Activated naive CD8-positive, alpha-beta T cell treated with anti-CD3 and anti-CD28 coated beads, Interleukin-2, amount 50 U/mL, for 16 hours (primary cell): Measurements from ENCODE around the gene SPDYE1.

Experiments used
- DNase-seq: peaks from one replicate; pipeline ENCODE4 v3.0.0-alpha.2; 2020; ENCODE audit warnings: low read depth, low spot score

SPDYE1 gene

DNA sequence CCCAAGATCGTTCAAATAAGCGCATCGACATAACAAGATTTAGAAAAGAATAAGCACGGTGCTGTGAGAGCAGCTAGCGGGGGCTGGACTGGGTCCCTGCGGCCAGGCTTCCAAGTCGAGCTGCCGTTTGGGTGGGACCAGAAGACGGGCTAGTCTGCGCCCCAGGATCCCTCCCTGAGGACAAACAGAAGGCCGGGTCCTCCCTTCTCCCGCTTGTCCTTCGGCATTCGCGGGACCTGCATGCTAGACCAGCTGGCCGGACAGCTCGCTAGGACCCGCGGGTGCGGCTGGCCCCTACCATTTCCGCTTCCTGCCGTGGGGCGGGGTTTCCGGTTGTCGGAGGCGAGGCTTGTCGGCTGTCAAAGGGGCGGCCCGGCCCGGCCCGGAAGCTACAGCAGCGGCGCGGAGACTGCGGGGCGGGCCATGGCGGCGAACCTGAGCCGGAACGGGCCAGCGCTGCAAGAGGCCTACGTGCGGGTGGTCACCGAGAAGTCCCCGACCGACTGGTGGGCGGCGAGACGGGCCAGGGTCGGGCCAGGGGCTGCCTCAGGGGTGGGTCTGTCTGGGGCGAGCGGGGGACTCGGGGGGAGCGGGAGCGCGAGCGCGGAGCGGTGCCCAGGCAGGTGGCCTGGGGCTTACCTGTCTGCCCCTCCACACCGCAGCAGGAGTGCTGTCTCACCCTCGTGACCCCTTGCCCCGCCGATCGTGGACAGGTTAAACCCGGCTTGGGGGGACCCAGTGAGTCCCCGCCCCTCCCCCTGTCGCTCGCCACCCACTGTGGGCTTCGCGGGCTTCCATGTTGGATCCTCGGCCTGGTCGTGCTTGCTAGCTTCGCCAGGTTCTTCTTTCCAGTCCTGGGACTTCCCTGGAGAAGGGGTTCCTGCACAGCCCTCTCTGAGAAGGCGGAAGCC lies 46.9 kb downstream of the SPDYE1 start, which contains the start of gene DBNL:
TSS of gene DBNL (plus strand) at position 388 of the 911 bp plus-strand sequence. CDS start at position 424, 36 bp downstream.
- peak; percentile 80 for DNase-seq

DNA sequence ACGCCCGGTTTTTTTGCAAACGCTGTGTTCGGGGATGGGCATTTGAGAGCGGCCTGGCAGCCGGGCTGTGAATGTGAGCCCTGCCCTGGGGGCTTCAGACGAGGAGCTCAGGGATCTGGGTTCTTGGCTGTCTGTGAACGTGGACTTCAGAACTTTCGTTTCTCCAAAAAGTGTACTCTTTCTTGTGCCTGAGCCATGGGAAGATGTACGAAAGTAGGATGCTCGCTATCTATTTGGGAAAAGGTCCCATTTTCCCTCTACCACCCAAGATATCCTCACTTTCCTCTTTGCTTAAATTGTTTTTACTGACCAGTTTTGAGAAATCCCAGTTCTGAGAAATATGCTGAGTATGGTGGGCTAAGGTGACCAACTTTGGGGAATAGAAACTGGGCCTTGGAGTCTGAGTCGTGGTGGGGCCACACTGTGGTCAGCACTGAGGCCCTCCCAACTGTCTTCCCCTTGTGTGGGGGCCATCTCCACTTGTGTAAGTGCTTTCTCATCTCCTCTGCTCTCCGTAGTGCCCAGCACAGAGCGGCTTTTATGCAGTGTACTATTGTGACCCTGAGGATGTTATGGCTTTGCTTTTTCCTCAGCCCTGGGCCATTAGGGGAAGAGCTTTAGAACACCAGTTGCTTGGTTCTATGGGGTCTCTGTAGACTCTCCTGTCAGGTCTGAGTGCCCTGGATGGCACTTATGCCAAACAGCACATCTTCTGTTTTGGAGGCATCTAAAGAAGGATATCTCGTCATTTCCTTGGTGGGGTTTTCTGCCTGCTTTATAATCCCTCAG lies 47.7 kb downstream of the SPDYE1 start:
- no peak for DNase-seq

DNA sequence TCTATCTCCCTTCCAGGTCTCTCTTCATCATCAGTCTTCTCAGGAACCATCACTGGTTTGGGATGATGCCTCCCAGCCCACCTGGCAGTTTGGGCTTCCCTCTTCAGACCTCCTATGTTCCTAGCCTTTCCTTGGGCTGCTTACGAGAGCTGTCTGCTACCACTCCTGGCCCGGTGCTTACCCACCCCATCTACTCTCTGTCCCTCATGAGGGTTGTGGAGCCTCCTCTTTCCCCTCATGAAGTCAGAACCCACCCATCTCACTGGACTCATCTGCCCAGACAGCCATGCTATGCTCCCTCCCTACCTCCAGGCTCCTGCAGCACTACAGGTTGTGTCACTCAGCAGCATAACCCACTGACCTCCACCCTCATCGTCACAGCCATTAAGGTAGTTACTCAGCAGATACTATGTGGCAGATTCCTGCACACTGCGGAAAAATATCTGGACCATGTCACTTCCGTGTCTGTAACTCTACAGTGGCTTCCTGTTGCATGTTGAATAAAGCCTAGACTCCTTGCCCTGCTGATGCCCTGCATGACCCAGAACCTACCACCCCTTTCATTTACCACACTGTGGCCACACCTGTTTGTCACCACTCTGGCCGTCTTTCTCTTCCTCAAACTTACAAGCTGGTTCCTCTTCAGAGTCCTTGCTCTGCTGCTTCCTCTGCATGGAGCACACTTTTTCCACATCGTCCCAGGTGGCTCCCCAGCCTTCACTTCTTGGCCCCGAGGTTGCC lies 48.8 kb downstream of the SPDYE1 start:
- DNase-seq: no peak

DNA sequence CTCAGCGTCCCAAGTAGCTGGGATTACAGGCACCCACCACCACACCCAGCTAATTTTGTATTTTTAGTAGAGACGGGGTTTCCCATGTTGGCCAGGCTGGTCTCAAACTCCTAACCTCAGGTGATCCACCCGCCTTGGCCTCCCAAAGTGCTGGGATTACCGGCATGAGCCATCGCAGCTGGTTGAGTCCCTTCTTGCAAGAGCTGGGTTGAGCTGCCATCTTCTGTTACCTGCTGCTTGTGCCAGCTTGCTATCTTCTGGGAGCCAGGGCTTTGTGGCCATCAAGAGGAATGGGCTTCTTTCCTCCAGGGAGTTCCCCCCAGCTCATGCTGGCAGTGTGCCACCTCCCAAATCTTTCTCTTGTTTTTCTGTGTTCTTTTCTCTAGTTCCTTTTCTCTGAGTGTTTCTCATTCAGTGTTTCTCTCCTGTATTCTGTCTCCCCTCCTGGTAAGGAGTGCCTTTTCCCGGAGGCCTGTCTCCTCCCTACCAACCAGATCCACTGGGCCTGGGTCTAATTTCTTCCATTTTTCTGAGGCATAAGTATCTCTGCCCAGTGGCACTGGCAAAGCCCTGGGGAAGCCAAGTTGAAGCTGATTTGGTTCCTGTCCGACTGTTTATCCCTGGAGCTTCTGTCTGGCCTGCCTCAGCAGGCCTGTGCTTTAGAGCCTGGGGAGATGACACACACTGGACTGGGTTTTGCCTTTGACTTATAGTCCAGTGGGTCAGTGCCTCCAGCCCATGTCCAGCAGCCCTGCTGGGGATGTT lies 50.5 kb downstream of the SPDYE1 start:
- no peak for DNase-seq

DNA sequence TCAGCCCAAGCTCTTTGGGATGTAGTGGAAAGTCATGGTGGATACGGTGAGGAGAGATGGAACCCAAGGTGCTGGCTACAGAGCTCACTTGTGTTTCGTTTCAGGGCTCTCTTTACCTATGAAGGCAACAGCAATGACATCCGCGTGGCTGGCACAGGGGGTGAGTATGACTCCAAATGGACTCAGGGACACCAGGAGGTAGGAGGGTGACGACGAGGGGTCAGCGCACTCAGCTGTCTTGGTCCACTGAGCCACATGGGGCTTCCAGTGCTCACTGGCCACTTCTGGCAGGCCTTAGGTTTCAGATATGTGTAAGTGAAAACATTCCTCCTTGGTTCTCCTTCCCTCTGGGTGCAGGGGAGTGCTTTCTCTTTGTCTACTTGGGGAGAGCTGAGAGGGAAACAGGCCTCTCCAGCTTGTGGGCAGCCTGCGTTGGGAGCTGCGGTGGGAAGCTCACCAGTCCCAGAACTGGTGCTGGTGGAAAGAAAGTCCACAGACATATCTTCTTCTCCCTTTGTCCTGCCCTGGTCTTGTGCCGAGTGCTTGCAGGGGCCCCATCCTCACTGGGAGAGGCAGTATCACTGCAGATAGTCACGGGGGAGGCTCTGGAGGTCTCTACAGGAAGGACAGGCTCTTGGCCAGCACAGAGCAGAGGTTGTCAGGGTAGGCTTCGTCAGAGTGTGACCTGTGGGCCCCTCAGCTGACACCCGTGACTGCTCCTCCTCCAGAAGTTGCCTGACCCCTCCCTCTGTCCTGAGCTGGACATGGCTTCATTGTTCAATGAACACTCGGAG lies 52.6 kb downstream of the SPDYE1 start:
- no peak for DNase-seq

DNA sequence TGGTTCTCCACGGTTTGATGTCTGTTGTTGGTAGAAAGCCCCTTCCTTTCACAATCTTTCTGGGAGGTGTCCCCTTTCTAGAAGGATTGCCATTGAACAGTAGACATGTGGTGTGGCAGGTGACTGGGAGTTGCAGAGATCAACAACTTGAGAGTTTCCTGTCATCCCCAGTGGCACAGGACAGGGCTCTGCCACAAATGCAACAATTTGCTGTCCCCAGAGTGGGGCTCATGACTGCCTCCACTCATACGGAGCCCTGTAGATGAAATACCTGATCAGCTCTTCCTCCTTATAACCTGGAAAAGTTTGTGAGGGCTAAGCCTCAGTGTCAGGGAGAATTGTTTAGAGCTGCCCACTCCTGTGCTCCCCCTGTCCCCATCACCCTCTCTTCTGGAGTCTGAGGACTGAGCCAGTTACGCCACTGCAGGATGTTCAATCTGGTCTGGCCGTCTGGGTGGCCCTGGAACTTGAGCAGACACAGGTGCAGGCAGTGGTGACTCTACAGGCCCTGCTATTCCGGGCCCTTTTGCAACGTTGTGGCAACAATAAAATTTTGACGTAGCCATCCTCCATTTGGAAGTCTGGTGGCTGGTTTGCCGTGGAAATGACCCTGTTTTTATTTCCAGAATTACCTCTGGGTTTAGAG lies 53.3 kb downstream of the SPDYE1 start:
- no peak for DNase-seq

DNA sequence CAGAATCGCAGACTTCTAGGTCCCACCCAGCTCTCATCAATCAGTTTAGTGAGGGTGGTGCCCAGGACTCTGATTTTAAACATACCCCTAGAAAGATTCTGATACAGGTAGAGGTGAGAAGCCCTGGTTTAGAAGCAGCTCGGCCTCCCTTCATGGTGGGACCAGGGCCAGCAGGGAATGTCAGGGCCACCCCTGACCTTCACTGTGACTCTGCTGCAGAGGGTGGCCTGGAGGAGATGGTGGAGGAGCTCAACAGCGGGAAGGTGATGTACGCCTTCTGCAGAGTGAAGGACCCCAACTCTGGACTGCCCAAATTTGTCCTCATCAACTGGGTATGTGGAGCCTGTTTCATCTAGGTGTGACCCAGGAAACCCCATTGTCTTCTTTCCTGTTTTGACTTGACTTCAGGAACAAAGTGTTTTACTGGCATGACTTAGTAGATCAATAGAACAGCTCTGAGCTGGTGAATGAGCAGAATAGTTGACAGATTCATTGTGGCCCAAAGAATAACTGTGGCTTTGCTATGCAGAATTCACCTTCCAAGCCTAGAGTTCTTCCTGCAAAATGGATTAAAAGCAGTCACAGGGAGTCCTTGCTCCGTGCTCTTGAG lies 54.0 kb downstream of the SPDYE1 start:
- DNase-seq: no peak

DNA sequence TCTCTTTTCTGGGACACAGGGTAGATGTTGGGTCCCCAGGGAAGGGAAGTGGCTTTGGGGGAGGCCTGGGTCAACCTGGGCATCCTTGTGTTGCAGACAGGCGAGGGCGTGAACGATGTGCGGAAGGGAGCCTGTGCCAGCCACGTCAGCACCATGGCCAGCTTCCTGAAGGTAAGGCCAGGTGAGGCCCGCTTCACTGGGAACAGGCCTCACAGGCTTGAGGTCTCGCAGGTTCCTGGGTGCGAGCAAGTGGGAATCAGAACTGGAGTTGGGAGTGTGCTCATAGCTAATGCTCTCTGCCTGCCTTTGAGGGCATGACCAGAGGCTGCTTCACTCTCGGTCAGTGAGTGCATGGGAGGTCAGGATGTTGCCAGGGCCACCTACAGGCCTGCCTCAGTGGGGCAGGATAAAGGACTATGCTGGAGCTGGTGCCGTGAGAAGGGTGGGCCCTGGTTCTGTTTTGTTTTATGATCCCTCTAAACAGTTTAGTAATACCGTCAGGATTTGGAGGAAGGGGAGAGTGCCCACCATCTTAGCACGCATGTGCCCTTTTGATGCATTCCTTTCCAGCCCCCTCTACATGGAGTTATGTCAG lies 55.2 kb downstream of the SPDYE1 start:
- DNase-seq: no peak

DNA sequence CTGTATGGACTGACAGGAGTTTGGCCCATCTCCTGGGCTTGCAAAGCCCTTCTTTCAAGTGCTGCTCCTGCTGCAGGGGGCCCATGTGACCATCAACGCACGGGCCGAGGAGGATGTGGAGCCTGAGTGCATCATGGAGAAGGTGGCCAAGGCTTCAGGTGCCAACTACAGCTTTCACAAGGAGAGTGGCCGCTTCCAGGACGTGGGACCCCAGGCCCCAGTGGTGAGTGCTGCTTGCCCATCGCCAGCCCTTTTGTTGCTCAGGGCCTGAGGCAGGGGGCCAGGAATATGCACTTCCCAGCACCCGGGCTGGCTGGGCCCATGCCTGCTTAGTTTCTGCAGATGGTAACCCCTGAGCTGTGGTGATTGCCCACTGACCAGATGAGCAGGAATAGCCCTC lies 59.0 kb downstream of the SPDYE1 start:
- DNase-seq: no peak

DNA sequence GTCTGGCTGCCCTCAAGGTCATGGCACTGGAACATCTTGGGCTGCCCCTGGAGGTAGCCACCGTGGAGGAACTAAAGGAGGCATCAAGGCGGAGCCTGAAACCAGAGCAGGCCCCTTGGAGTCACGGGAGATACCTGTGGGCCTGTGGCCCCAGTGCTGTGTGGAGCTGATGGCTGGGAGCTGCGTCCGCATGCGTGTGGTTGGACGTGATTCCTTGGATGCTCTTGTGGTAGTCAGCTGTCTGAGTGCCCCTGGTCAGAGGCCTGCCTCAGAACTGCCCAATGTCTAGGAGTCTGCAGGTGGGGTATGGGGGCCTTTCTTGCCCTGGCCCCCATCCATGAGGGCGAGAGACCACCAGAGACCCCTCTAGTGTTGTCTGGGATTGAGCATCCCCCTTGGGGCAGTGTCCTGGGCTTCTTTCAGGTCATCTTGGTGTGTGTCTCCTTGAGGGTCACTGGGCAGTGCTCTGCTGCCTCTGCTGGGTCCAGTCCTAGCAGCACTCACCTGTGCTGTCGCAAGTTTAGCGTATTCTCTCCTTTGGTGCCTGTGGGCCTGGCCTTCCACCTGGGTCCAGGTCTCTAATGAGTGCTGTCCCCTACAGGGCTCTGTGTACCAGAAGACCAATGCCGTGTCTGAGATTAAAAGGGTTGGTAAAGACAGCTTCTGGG lies 59.6 kb downstream of the SPDYE1 start:
- no peak for DNase-seq

DNA sequence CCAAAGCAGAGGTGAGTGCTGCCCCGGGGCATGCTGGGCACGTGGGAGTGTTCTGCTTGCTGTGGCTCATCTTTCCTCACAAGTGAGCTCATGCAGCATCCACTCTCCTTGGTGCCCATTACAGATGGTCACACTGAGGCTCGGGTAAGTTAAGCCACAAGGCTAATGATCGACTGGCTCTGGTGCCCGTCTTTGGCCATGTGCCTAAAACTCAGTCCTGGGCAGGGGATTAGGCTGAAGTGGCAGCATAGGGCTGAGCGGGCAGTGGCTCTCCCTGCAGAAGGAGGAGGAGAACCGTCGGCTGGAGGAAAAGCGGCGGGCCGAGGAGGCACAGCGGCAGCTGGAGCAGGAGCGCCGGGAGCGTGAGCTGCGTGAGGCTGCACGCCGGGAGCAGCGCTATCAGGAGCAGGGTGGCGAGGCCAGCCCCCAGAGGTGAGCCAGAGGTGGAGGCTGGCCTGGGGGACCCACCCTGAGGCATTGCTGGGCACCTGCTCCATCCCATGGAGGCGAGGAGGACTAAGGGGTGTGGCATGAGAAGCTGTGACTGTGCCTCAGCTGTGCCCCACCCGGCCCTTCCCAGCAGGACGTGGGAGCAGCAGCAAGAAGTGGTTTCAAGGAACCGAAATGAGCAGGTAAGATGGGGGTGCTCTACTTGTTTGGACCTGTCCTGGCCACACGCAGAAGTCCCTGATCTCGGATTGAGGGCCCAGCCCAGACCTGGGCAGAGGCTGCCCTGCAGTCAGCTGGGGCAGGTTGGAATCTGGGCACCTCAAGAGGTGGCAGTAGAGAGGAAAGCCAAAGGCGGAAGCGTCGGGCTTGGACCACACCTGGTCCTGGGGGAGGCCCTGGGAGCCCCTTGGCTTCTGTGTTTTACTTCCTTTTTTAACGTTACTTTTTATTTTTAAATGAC lies 60.4 kb downstream of the SPDYE1 start:
- no peak for DNase-seq

DNA sequence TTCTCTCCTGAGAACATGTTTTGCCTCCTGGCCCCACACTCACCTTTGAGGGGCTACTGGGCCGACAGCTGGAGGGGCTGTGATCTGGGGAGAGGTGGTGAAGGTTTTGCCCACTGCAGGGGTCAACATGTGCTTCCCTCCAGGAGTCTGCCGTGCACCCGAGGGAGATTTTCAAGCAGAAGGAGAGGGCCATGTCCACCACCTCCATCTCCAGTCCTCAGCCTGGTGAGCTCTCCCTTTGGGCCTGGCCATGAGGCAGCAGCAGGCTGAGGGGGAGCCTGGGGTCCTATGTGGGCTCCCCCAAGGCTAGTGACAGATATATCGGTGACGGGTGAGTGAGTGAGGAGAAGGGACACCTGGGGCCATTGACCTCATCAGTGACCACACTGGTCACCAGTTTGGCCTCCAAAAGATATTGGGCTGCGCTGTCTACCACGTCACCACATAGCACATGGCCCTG lies 61.1 kb downstream of the SPDYE1 start:
- DNase-seq: no peak

DNA sequence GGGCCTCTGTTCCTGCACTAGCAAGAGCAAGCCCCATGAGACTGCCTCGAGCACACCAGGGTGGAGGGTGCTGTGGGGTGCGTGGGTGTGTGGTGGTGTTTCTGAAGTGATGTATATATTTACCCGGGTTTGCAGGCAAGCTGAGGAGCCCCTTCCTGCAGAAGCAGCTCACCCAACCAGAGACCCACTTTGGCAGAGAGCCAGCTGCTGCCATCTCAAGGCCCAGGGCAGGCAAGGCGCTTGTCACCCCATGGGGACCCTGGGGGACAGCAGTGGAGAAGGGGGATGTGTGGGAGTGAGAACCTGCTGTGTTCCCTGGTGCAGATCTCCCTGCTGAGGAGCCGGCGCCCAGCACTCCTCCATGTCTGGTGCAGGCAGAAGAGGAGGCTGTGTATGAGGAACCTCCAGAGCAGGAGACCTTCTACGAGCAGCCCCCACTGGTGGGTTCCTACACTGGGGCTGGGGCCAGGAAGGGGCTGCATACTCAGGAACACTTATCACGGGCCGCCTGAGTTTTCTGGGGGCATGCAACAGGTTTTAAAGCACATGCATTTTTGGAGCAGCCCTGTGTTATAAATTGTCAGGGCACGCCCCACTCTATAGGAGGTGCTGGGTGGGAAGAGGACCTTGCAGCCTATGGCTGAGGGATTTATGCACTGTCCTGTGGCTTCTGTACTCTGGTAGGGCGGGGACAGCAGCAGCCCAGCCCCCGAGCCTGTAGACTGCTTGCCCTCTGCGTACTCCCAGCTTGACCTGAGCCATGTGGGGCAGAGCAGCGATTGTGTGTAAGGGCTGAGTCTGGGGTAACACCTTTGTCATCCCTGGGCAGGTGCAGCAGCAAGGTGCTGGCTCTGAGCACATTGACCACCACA lies 61.8 kb downstream of the SPDYE1 start:
- no peak for DNase-seq
